Lung (tissue), 12 donors: Measurements from ENCODE around the gene NYNRIN. TPM values are rescaled to one million over a fixed set of nuclear protein-coding genes. Genes with fewer than 3 reads are reported as not detected.

Source experiments
- ATAC-seq: fragments of 200-7000 bp; cut with Tn5 transposase; one replicate; pipeline ENCODE4 v1.9.1; 2020; ENCODE audit warnings: moderate number of reproducible peaks; ENCODE audit not compliant: insufficient read depth, low FRiP score
- DNase-seq, 3 donors: peaks; one replicate each; pipeline ENCODE4 v3.0.0-alpha.2; 2013 to 2017
- H3K27ac ChIP-seq, 2 donors: one replicate each; pipeline ENCODE4 v1.5.1; 2013; ENCODE audit warnings: mild to moderate bottlenecking in 2 of 2, moderate library complexity in 2 of 2, control low read depth in 1 of 2, inconsistent platforms in 1 of 2, low read depth in 1 of 2, low read length in 1 of 2
- H3K27me3 ChIP-seq, 3 donors: one replicate each; pipeline ENCODE4 v1.5.1; 2013; ENCODE audit warnings: low read length in 2 of 3; ENCODE audit not compliant: control insufficient read depth in 3 of 3, insufficient read depth in 3 of 3
- H3K36me3 ChIP-seq, 4 donors: one replicate each; pipeline ENCODE4 v1.5.1; 2013; ENCODE audit warnings: low read length in 4 of 4, mild to moderate bottlenecking in 1 of 4, moderate library complexity in 1 of 4; ENCODE audit not compliant: control insufficient read depth in 4 of 4, insufficient read depth in 4 of 4
- H3K4me1 ChIP-seq, 5 donors: one replicate each; pipeline ENCODE4 v1.5.1; 2013; ENCODE audit warnings: low read length in 5 of 5, mild to moderate bottlenecking in 2 of 5, moderate library complexity in 1 of 5; ENCODE audit not compliant: control insufficient read depth in 5 of 5, insufficient read depth in 5 of 5
- H3K4me3 ChIP-seq: one replicate; pipeline ENCODE4 v1.5.1; 2013; ENCODE audit warnings: mild to moderate bottlenecking, control low read depth, moderate library complexity
- H3K9ac ChIP-seq, 2 donors: one replicate each; pipeline ENCODE4 v1.5.1; 2013; ENCODE audit warnings: low read length in 2 of 2, control low read depth in 1 of 2; ENCODE audit not compliant: insufficient read depth in 1 of 2
- H3K9me3 ChIP-seq, 4 donors: one replicate each; pipeline ENCODE4 v1.5.1; 2013; ENCODE audit warnings: low read length in 3 of 4, mild to moderate bottlenecking in 1 of 4, moderate library complexity in 1 of 4; ENCODE audit not compliant: control insufficient read depth in 4 of 4, insufficient read depth in 3 of 4
- WGBS, 2 donors: extraction: QIAGEN DNeasy Blood & Tissue Kit; methylation state at CpG; one replicate each; pipeline ENCODE4 v1.1.7; 2013; 5-methylcytosine and 5-hydroxymethylcytosine counted together
- polyA plus RNA-seq, 2 donors: library from polyadenylated mRNA; stranded (reverse); fragments of 200-250 nt; gene quantifications; one replicate each; pipeline ENCODE4 v1.2.1, GENCODE V29; 2013
- total RNA-seq, 2 donors: library from RNA; depleted of rRNA in 1 of 2; stranded (reverse); fragments of >200 nt in 1 of 2; gene quantifications; one replicate each; pipeline ENCODE4 v1.2.1, GENCODE V29; 2014 to 2021
- TF ChIP-seq, protein P1 (sequence below): IDR thresholded peaks from 2 replicates; pipeline ENCODE4 v1.5.1; 2012; ENCODE audit warnings: mild to moderate bottlenecking; ENCODE audit errors: control extremely low read depth, extremely low read depth
- donor health status: control.
- donor health status: control.
- donor health status: Bipolar disorder and iron deficiency.
- donor health status: healthy.
- donor health status: DM: yes; HTN: yes; CAD: no.

The NYNRIN gene
- total and polyA plus RNA-seq, 4 donors, result 2.9 to 49.8 (median 10.2) TPM

- peaks cover 0 to 72% (median 33%) of the 10 kb centered on the region in 4 donors for H3K36me3 ChIP-seq
Measured at GRCh38 chr14:24408764-24409163, 10.0 kb downstream of the NYNRIN start.

GRCh38 chr14:24409192-24409591, 10.4 kb downstream of the NYNRIN start:
- Histone ChIP-seq H3K27me3 (no peaks in the 10 kb centered on the region), H3K9me3 (no peaks in the 10 kb centered on the region), H3K27ac (no peak overlapping the region), H3K36me3 (peaks cover 0 to 76% (median 36%) of the 10 kb centered on the region in 4 donors), H3K9ac (no peak overlapping the region), H3K4me3 (no peak overlapping the region), H3K4me1 (peaks cover 0 to 35% (median 10%) of the 10 kb centered on the region in 5 donors)
- ATAC-seq (no peak), DNase-seq (no peak)
- TF ChIP-seq, protein P1, sequence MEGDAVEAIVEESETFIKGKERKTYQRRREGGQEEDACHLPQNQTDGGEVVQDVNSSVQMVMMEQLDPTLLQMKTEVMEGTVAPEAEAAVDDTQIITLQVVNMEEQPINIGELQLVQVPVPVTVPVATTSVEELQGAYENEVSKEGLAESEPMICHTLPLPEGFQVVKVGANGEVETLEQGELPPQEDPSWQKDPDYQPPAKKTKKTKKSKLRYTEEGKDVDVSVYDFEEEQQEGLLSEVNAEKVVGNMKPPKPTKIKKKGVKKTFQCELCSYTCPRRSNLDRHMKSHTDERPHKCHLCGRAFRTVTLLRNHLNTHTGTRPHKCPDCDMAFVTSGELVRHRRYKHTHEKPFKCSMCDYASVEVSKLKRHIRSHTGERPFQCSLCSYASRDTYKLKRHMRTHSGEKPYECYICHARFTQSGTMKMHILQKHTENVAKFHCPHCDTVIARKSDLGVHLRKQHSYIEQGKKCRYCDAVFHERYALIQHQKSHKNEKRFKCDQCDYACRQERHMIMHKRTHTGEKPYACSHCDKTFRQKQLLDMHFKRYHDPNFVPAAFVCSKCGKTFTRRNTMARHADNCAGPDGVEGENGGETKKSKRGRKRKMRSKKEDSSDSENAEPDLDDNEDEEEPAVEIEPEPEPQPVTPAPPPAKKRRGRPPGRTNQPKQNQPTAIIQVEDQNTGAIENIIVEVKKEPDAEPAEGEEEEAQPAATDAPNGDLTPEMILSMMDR, result no peak
- 86 to 91% methylated on average over 6 of the region's 6 CpGs for WGBS, 2 donors

More at GRCh38 chr14:24408764-24409163, 10.0 kb downstream of the NYNRIN start:
- TF ChIP-seq, protein P1, result no peak
- no peak overlapping the region for H3K9ac ChIP-seq
- 41 to 51% methylated on average over 3 of the region's 3 CpGs for whole genome bisulfite sequencing, 2 donors
- DNase-seq (peak; percentile 67 to 78 (median 75)), ATAC-seq (no peak)
- peaks cover 0 to 39% (median 10%) of the 10 kb centered on the region in 5 donors for H3K4me1 ChIP-seq
- no peak overlapping the region for H3K27ac ChIP-seq
- no peak overlapping the region for H3K4me3 ChIP-seq
- H3K27me3 ChIP-seq, result no peaks in the 10 kb centered on the region
- no peaks in the 10 kb centered on the region for H3K9me3 ChIP-seq

DNA sequence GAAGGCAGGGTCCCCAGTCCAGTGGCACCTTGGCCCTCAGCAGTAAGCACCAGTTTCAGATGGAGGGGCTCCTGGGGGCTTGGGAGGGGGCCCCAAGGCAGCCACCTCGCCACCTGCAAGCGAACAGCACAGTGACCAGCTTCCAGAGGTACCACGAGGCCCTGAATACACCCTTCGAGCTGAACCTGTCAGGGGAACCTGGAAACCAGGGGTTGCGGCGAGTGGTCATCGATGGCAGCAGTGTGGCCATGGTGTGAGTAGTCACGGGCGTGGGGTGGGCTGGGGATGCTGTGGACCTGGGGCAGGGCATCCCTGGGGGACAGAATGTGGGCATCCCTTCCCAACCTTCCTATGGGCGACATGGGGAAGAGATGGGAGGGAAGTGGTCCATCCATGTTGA, 11.2 kb downstream of the NYNRIN start:
- Histone ChIP-seq H3K36me3 (peaks cover 0 to 70% (median 38%) of the 10 kb centered on the region in 4 donors), H3K9ac (no peak overlapping the region), H3K9me3 (no peaks in the 10 kb centered on the region), H3K4me3 (no peak overlapping the region), H3K4me1 (peaks cover 0 to 28% (median 3%) of the 10 kb centered on the region in 5 donors), H3K27ac (no peak overlapping the region), H3K27me3 (no peaks in the 10 kb centered on the region)
- TF ChIP-seq, protein P1, result no peak
- no peak for DNase-seq
- ATAC-seq, result no peak
- WGBS, 2 donors, result 93% methylated on average over 10 of the region's 10 CpGs
